WI38 (cell line): ENCODE data around the gene MOBP.

Experiments used
- H3K4me3 ChIP-seq: 2 replicates; pipeline ENCODE4 v1.5.1; 2011; ENCODE audit warnings: low read depth, mild to moderate bottlenecking, control low read depth, low read length
- CTCF ChIP-seq: IDR thresholded peaks from 2 replicates; pipeline ENCODE4 v1.5.1; 2012; ENCODE audit warnings: low read depth, mild to moderate bottlenecking, control low read depth, low read length

Gene MOBP

GRCh38 chr3:39541442-39541841 is 74.0 kb downstream of the MOBP start:
- no peak for TF ChIP-seq CTCF

GRCh38 chr3:39541917-39542329 is 74.4 kb downstream of the MOBP start:
- H3K4me3 ChIP-seq, result no peak overlapping the region
- TF ChIP-seq CTCF, result peak; percentile 39; the same call in 1 of the 2 replicates

More at GRCh38 chr3:39541442-39541841, 74.0 kb downstream of the MOBP start:
- no peak overlapping the region for H3K4me3 ChIP-seq

- no peak overlapping the region for H3K4me3 ChIP-seq
- TF ChIP-seq CTCF, result no peak
Observed at GRCh38 chr3:39542588-39542988, 75.1 kb downstream of the MOBP start.

GRCh38 chr3:39548282-39548681 is 80.8 kb downstream of the MOBP start:
- TF ChIP-seq CTCF, result no peak
- H3K4me3 ChIP-seq, result no peak overlapping the region

- H3K4me3 ChIP-seq, result no peak overlapping the region
- TF ChIP-seq CTCF, result no peak
Observed at GRCh38 chr3:39550354-39551051, 83.0 kb downstream of the MOBP start.
